Endothelial cell of hepatic sinusoid (primary cell): ENCODE data around the gene SMPD4.
"Not testable (repeated sequence)": the region's sequence is repeated elsewhere in the genome, so short reads cannot be mapped to it uniquely, and the experiment has no call there.

ENCODE experiments used
- in situ Hi-C: cut with HindIII; loops from 2 replicates; pipeline ENCODE4 v1.10.0; 2017; ENCODE audit warnings: low sequenced_read_pairs

The SMPD4 gene

GRCh38 chr2:130160131-130160530 lies 21.3 kb downstream of the SMPD4 start:
- in situ Hi-C loops = no loop called here

- in situ Hi-C loops = not testable (repeated sequence)
Observed at GRCh38 chr2:130159376-130159775, 22.0 kb downstream of the SMPD4 start.

- in situ Hi-C loops = no loop called here
Observed at GRCh38 chr2:130158631-130159030, 22.8 kb downstream of the SMPD4 start.

- in situ Hi-C loops = not testable (repeated sequence)
Observed at GRCh38 chr2:130157825-130158514, 23.4 kb downstream of the SMPD4 start.

GRCh38 chr2:130157354-130157753 lies 24.0 kb downstream of the SMPD4 start:
- in situ Hi-C loops = not testable (repeated sequence)

- in situ Hi-C loops = no loop called here
Observed at GRCh38 chr2:130156624-130157004, 24.8 kb downstream of the SMPD4 start.

GRCh38 chr2:130155956-130156623 lies 25.3 kb downstream of the SMPD4 start:
- in situ Hi-C loops = not testable (repeated sequence)

GRCh38 chr2:130154773-130155765 lies 26.3 kb downstream of the SMPD4 start:
- in situ Hi-C loops = no loop called here

- in situ Hi-C loops = not testable (repeated sequence)
Observed at GRCh38 chr2:130154423-130154770, 27.0 kb downstream of the SMPD4 start.

GRCh38 chr2:130153721-130154422 lies 27.5 kb downstream of the SMPD4 start:
- in situ Hi-C loops = not testable (repeated sequence)

- in situ Hi-C loops = no loop called here
Observed at GRCh38 chr2:130152816-130153595, 28.4 kb downstream of the SMPD4 start.

GRCh38 chr2:130152136-130152815 lies 29.1 kb downstream of the SMPD4 start:
- in situ Hi-C loops = not testable (repeated sequence)

- in situ Hi-C loops = not testable (repeated sequence)
Observed at GRCh38 chr2:130151145-130151512, 30.3 kb downstream of the SMPD4 start.

- in situ Hi-C loops = no loop called here
Observed at GRCh38 chr2:130150181-130151144, 30.9 kb downstream of the SMPD4 start.

GRCh38 chr2:130148515-130148914 lies 32.9 kb downstream of the SMPD4 start:
- in situ Hi-C loops = not testable (repeated sequence)

GRCh38 chr2:130145006-130145414 lies 36.4 kb downstream of the SMPD4 start, which contains the start of gene CCDC74B:
Gene CCDC74B (minus strand): TSS chr2:130145112. CDS start chr2:130144996, 116 bp downstream.
- in situ Hi-C loops = not testable (repeated sequence)

- in situ Hi-C loops = not testable (repeated sequence)
Observed at GRCh38 chr2:130143266-130144039, 37.9 kb downstream of the SMPD4 start.
